ENCODE measurements around the gene PLAAT4. TPM values are rescaled to one million over a fixed set of nuclear protein-coding genes. Genes with fewer than 3 reads are reported as not detected.
"Not testable (repeated sequence)": the region's sequence is repeated elsewhere in the genome, so short reads cannot be mapped to it uniquely, and the experiment has no call there.

Gene PLAAT4
- total RNA-seq, 4 donors from 2014 or later: 23.5 to 53.6 (median 39.8) TPM

- Histone ChIP-seq H3K4me3 (replicated peaks in 1 of 3) (no peak overlapping the region), H3K4me1 (peaks cover 0 to 3% of the 10 kb centered on the region in 2 donors), H3K27ac (no peak overlapping the region), H3K27me3 (no peaks in the 10 kb centered on the region), H3K9me3 (no peaks in the 10 kb centered on the region), H3K36me3 (no peaks in the 10 kb centered on the region)
- DNase-seq: no peak
- intact Hi-C loops (cut with DNase I): no loop called here
- 91 to 94% methylated on average over 1 of the region's 1 CpG for WGBS, 2 donors
- TF ChIP-seq, protein P1, sequence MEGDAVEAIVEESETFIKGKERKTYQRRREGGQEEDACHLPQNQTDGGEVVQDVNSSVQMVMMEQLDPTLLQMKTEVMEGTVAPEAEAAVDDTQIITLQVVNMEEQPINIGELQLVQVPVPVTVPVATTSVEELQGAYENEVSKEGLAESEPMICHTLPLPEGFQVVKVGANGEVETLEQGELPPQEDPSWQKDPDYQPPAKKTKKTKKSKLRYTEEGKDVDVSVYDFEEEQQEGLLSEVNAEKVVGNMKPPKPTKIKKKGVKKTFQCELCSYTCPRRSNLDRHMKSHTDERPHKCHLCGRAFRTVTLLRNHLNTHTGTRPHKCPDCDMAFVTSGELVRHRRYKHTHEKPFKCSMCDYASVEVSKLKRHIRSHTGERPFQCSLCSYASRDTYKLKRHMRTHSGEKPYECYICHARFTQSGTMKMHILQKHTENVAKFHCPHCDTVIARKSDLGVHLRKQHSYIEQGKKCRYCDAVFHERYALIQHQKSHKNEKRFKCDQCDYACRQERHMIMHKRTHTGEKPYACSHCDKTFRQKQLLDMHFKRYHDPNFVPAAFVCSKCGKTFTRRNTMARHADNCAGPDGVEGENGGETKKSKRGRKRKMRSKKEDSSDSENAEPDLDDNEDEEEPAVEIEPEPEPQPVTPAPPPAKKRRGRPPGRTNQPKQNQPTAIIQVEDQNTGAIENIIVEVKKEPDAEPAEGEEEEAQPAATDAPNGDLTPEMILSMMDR (IDR thresholded peaks at IDR 0.05): no peak
- TF ChIP-seq POLR2A (IDR thresholded peaks at IDR 0.05): no peak
These were observed 10.5 kb downstream of the PLAAT4 start for GRCh38 chr11:63547061-63547460.

DNA sequence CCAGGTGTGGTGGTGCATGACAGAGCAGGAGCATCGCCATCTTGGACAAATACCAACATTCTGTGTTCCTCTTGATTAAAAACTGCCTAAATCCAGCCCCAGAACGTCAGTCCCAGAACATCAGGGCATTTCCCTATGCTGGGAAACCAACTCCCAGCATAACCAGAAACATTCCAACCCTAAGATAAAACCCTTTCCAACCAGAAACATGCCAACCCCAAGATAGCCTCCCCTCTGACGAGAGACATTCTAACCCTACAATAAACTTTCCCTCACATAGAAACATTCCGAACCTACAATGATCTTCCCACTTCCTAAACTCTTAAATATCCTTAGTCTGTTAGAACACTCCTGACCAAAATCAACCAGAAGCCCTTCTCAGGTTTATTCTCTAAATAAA, 11.6 kb downstream of the PLAAT4 start:
- no peaks in the 10 kb centered on the region for H3K27me3 ChIP-seq
- intact Hi-C loops (cut with DNase I): no loop called here
- H3K4me3 ChIP-seq (replicated peaks in 1 of 3): no peak overlapping the region
- H3K36me3 ChIP-seq: no peaks in the 10 kb centered on the region
- H3K9me3 ChIP-seq: no peaks in the 10 kb centered on the region
- 64 to 72% methylated on average over 4 of the region's 4 CpGs for WGBS, 2 donors
- no peak for DNase-seq
- peaks cover 0 to 3% of the 10 kb centered on the region in 2 donors for H3K4me1 ChIP-seq
- no peak overlapping the region for H3K27ac ChIP-seq
- no peak for TF ChIP-seq POLR2A (IDR thresholded peaks at IDR 0.05)
- TF ChIP-seq, protein P1 (IDR thresholded peaks at IDR 0.05): no peak

GRCh38 chr11:63549411-63549810, 12.8 kb downstream of the PLAAT4 start:
- WGBS, 2 donors: 85 to 95% methylated on average over 4 of the region's 4 CpGs
- Histone ChIP-seq H3K27ac (no peak overlapping the region), H3K4me3 (replicated peaks in 1 of 3) (no peak overlapping the region), H3K9me3 (no peaks in the 10 kb centered on the region), H3K27me3 (no peaks in the 10 kb centered on the region), H3K36me3 (no peaks in the 10 kb centered on the region), H3K4me1 (peaks cover 0 to 3% of the 10 kb centered on the region in 2 donors)
- intact Hi-C loops (cut with DNase I): no loop called here
- DNase-seq: no peak
- TF ChIP-seq POLR2A (IDR thresholded peaks at IDR 0.05): no peak
- TF ChIP-seq, protein P1 (IDR thresholded peaks at IDR 0.05): no peak

GRCh38 chr11:63550156-63550700, 13.6 kb downstream of the PLAAT4 start:
- intact Hi-C loops (cut with DNase I); DNase-seq: not testable (repeated sequence)

GRCh38 chr11:63551091-63551888, 14.7 kb downstream of the PLAAT4 start:
- H3K4me3 ChIP-seq (replicated peaks in 1 of 3): no peak overlapping the region
- intact Hi-C loops (cut with DNase I): no loop called here
- no peak for TF ChIP-seq POLR2A (IDR thresholded peaks at IDR 0.05)
- TF ChIP-seq, protein P1 (IDR thresholded peaks at IDR 0.05): no peak

More at GRCh38 chr11:63550156-63550700, 13.6 kb downstream of the PLAAT4 start:
- H3K27ac ChIP-seq; H3K27me3 ChIP-seq; H3K9me3 ChIP-seq; H3K4me1 ChIP-seq; H3K36me3 ChIP-seq; H3K4me3 ChIP-seq (replicated peaks in 1 of 3): not testable (repeated sequence)
- WGBS, 2 donors: 97 to 99% methylated on average over 7 to 24 of the region's 31 CpGs

More at GRCh38 chr11:63551091-63551888, 14.7 kb downstream of the PLAAT4 start:
- Histone ChIP-seq H3K36me3 (no peaks in the 10 kb centered on the region), H3K27me3 (no peaks in the 10 kb centered on the region), H3K9me3 (no peaks in the 10 kb centered on the region), H3K4me1 (peaks cover 3% of the 10 kb centered on the region in 2 donors), H3K27ac (no peak overlapping the region)
- DNase-seq: no peak
- 82 to 93% methylated on average over 27 of the region's 27 CpGs for WGBS, 2 donors
